NB4 (cell line): ENCODE data around the gene BMPR1A.

Source experiments
- CTCF ChIP-seq: IDR thresholded peaks from one replicate; pipeline ENCODE4 v1.5.1; 2012; ENCODE audit warnings: low read depth, low read length
- MAX ChIP-seq: IDR thresholded peaks from 2 replicates; pipeline ENCODE4 v1.6.1; 2011; ENCODE audit warnings: low read depth, low read length
- POLR2A ChIP-seq: IDR thresholded peaks from 2 replicates; pipeline ENCODE4 v1.6.1; 2011; ENCODE audit warnings: mild to moderate bottlenecking; ENCODE audit not compliant: insufficient read length; ENCODE audit errors: extremely low read depth

GRCh38 chr10:86770412-86770960, 14.1 kb downstream of the BMPR1A start:
- TF ChIP-seq POLR2A (no peak), CTCF (no peak), MAX (no peak)
